Lower lobe of right lung (tissue), 2 donors: ENCODE results near the gene TLK1. TPM values are rescaled to one million over a fixed set of nuclear protein-coding genes. Genes with fewer than 3 reads are reported as not detected.

Experiments used
- ATAC-seq, 2 donors: fragments of 200-7000 bp; cut with Tn5 transposase; one replicate each; pipeline ENCODE4 v1.9.1; 2020 to 2022; ENCODE audit warnings: mild to moderate bottlenecking in 2 of 2, moderate library complexity in 2 of 2
- DNase-seq: peaks from one replicate; pipeline ENCODE4 v3.0.0-alpha.2; 2020
- H3K27ac ChIP-seq: fragments of 200-600 bp; one replicate; pipeline ENCODE4 v1.8.0; 2022
- H3K27me3 ChIP-seq: fragments of 200-600 bp; one replicate; pipeline ENCODE4 v1.8.0; 2022; ENCODE audit warnings: low read depth
- H3K36me3 ChIP-seq: fragments of 200-600 bp; one replicate; pipeline ENCODE4 v1.8.0; 2022; ENCODE audit warnings: mild to moderate bottlenecking
- H3K4me1 ChIP-seq: fragments of 200-600 bp; one replicate; pipeline ENCODE4 v1.8.0; 2022
- H3K4me3 ChIP-seq: fragments of 200-600 bp; one replicate; pipeline ENCODE4 v1.8.0; 2022; ENCODE audit warnings: mild to moderate bottlenecking
- H3K9me3 ChIP-seq: fragments of 200-600 bp; one replicate; pipeline ENCODE4 v1.8.0; 2022
- intact Hi-C: fragments of 100-400 bp; cut with DNase I; formaldehyde crosslinking; loops from one replicate; pipeline ENCODE4 v1.11.0; 2022
- total RNA-seq: library from RNA; stranded (reverse); fragmentation: NEBNext Ultra II Directional; extraction: Animal tissue kit (Norgen Biotek cat#: 25700); gene quantifications from one replicate; pipeline ENCODE4 v1.2.1, GENCODE V29; 2021
- TF ChIP-seq, protein P1 (sequence below): fragments of 200-600 bp; IDR thresholded peaks from one replicate; pipeline ENCODE4 v1.8.0; 2022; ENCODE audit warnings: antibody characterized with exemption, mild to moderate bottlenecking
- donor health status: DM: no; HTN: yes; CAD: no; lungs with severe emphysema.

The TLK1 gene
- total RNA-seq, 1 donor from 2014 or later = 58.2 TPM

DNA sequence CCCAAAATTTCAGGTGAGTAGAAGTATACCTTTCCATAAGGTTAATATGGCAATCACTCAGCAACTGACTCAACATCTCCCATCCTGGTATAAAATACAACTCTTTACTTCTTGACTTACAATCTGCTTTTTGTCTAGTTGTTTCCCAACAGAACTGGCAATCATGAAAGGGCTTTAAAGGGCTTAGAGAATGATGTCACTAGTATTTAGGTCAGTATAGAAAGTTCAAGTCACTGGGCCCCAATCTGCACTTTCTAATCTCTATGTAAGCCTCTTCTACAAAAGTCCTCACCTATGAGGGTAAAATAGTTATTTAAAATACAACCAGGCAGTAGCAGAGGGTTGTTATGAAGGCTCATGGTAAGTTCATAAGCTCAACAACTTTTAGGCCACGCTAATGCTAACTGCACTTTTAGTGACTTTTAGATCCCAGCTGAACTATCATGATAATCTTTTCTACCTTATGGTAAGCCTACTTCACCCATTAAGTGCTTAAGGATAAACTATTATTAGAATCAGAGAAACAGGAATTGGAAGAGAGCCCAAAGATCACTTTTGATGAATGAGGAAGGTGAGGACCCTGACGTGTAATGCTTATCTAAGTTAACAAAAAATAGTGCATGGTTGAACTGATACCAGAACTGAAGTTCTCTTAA, 152.0 kb downstream of the TLK1 start:
- no peak overlapping the region for H3K4me3 ChIP-seq
- no peak for ATAC-seq
- no peaks in the 10 kb centered on the region for H3K27me3 ChIP-seq
- DNase-seq = no peak
- peaks cover 69% of the 10 kb centered on the region for H3K36me3 ChIP-seq
- H3K4me1 ChIP-seq = no peaks in the 10 kb centered on the region
- no peak overlapping the region for H3K27ac ChIP-seq
- intact Hi-C loops = no loop called here
- TF ChIP-seq, protein P1, sequence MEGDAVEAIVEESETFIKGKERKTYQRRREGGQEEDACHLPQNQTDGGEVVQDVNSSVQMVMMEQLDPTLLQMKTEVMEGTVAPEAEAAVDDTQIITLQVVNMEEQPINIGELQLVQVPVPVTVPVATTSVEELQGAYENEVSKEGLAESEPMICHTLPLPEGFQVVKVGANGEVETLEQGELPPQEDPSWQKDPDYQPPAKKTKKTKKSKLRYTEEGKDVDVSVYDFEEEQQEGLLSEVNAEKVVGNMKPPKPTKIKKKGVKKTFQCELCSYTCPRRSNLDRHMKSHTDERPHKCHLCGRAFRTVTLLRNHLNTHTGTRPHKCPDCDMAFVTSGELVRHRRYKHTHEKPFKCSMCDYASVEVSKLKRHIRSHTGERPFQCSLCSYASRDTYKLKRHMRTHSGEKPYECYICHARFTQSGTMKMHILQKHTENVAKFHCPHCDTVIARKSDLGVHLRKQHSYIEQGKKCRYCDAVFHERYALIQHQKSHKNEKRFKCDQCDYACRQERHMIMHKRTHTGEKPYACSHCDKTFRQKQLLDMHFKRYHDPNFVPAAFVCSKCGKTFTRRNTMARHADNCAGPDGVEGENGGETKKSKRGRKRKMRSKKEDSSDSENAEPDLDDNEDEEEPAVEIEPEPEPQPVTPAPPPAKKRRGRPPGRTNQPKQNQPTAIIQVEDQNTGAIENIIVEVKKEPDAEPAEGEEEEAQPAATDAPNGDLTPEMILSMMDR = no peak
- no peaks in the 10 kb centered on the region for H3K9me3 ChIP-seq

DNA sequence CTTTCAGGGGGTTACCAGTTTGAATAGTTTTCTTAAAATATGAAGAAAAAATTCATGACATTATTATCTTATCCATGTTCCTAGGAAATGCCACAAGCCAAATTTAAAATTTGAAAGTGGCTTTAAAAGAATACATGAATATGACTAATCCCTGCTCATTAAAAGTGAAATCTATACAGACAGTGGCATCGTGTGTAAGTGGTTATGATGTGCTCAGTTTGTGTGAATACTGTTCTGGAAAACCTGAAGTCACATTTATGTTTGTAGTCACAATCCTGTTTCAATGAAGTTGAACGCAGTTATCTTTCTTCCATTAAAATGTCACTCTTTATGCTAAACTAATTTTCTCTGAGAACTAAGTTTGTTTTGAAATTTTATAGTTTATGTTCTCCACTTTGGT, 155.9 kb downstream of the TLK1 start:
- ATAC-seq (no peak), DNase-seq (no peak)
- intact Hi-C loops = no loop called here
- no peak overlapping the region for H3K4me3 ChIP-seq
- H3K36me3 ChIP-seq = peaks cover 63% of the 10 kb centered on the region
- TF ChIP-seq, protein P1 = no peak
- H3K27me3 ChIP-seq = no peaks in the 10 kb centered on the region
- H3K27ac ChIP-seq = no peak overlapping the region
- H3K4me1 ChIP-seq = no peaks in the 10 kb centered on the region
- no peaks in the 10 kb centered on the region for H3K9me3 ChIP-seq

GRCh38 chr2:171004363-171004762, 156.3 kb downstream of the TLK1 start:
- intact Hi-C loops = no loop called here
- no peak for DNase-seq

GRCh38 chr2:170999654-171000053, 161.0 kb downstream of the TLK1 start:
- Histone ChIP-seq H3K4me1 (no peaks in the 10 kb centered on the region), H3K4me3 (no peak overlapping the region), H3K36me3 (peaks cover 60% of the 10 kb centered on the region), H3K9me3 (no peaks in the 10 kb centered on the region), H3K27ac (no peak overlapping the region), H3K27me3 (no peaks in the 10 kb centered on the region)
- intact Hi-C loops = no loop called here
- TF ChIP-seq, protein P1 = no peak
- DNase-seq = no peak
- no peak for ATAC-seq

More at GRCh38 chr2:171004363-171004762, 156.3 kb downstream of the TLK1 start:
- TF ChIP-seq, protein P1 = no peak
- no peak overlapping the region for H3K4me3 ChIP-seq
- no peak for ATAC-seq
- H3K4me1 ChIP-seq = no peaks in the 10 kb centered on the region
- H3K27ac ChIP-seq = no peak overlapping the region
- H3K9me3 ChIP-seq = no peaks in the 10 kb centered on the region
- H3K27me3 ChIP-seq = no peaks in the 10 kb centered on the region
- H3K36me3 ChIP-seq = peaks cover 61% of the 10 kb centered on the region

DNA sequence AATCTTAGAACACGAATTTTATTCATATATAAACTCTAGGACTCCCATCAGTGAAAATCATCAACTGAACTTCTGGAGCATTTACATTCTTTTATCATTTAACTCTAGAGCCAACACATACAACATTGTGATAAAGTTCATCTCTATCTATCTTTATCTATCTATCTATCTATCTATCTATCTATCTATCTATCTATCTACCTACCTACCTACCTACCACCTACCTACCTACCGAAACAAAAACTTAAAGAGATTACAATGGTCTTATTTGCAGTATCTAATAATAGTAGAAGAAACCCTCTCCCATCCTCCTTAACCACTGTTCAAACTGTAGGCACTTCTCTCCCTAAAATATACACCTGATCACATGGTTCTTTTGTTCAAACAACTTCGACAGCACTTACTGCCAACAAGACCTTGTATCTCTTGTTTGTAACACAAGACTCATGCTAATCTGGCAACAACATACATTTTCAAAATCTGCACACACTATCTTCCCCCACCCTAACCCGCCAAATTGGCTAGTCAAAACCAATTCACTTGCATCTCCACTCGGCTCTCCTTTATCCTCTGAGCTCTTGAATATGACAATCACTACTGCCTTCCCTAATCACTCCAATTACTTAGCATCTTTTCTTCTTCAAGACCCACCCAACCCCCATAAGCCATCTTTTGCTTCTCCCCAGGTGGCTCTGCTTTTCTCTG, 162.6 kb downstream of the TLK1 start:
- H3K4me3 ChIP-seq = no peak overlapping the region
- ATAC-seq (peak in 1 of 2 donors; percentile 35), DNase-seq (no peak)
- H3K4me1 ChIP-seq = no peaks in the 10 kb centered on the region
- no peaks in the 10 kb centered on the region for H3K9me3 ChIP-seq
- peaks cover 58% of the 10 kb centered on the region for H3K36me3 ChIP-seq
- TF ChIP-seq, protein P1 = no peak
- H3K27me3 ChIP-seq = no peaks in the 10 kb centered on the region
- H3K27ac ChIP-seq = no peak overlapping the region
- intact Hi-C loops = no loop called here
